ENCODE data around the gene SPARC.
"Not testable (repeated sequence)": the region's sequence is repeated elsewhere in the genome, so short reads cannot be mapped to it uniquely, and the experiment has no call there.

The SPARC gene

DNA sequence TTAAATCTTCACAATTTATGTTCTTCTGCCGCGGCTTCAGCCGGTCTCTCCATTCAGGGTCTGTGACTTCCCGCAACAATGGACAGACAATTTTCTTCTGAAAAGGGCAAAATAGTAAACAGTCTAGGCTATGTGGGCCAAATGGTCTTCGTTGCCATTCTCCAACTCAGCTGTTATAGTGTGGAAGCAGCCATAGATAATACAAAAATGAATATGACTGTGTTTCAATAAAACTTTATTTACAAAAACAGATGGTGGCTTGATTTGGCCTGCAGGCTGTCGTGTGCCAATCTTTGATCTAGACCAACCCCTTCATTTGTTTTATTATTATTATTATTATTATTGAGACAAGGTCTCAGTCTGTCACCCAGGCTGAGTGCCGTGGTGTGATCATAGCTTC lies 43.7 kb upstream of the SPARC start:
- Histone ChIP-seq H3K4me1 (no peaks in the 10 kb centered on the region), H3K9ac (no peak overlapping the region), H3K4me2 (ENCODE audit: low read length) (no peak overlapping the region)

DNA sequence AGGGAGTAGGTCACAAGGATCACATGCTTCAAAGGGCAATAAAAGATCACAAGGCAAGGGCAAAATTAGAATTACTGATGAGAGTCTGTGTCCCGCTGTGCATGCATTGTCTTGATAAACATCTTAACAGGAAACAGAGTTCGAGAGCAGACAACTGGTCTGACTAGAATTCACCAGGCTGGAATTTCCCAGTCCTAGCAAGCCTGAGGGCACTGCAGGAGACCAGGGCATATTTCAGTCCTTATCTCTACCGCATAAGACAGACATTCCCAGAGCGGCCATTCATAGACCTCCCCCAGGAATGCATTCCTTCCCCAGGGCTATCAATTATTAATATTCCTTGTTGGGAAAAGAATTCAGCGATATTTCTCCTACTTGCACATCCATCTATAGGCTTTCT lies 42.9 kb upstream of the SPARC start:
- not testable (repeated sequence) for H3K36me3 ChIP-seq (ENCODE audit: control insufficient read depth, insufficient read depth, low read length); H3K4me2 ChIP-seq (ENCODE audit: low read length); H2AFZ ChIP-seq; H3K79me2 ChIP-seq; H3K4me1 ChIP-seq; H3K27ac ChIP-seq; H3K27me3 ChIP-seq (ENCODE audit: control insufficient read depth, insufficient read depth, low read length); H3K9ac ChIP-seq; H3K4me3 ChIP-seq (ENCODE audit: low read depth, low read length); H3K9me3 ChIP-seq (ENCODE audit: control insufficient read depth, low read length)

More for the DNA sequence above, 43.7 kb upstream of the SPARC start:
- H2AFZ ChIP-seq, result no peak overlapping the region
- TF ChIP-seq CTCF (IDR thresholded peaks at IDR 0.05), result no peak
- H3K4me3 ChIP-seq (ENCODE audit: low read depth, low read length), result no peak overlapping the region
- H3K9me3 ChIP-seq (ENCODE audit: control insufficient read depth, low read length), result no peaks in the 10 kb centered on the region
- H3K36me3 ChIP-seq (ENCODE audit: control insufficient read depth, insufficient read depth, low read length), result no peaks in the 10 kb centered on the region
- H3K79me2 ChIP-seq, result no peaks in the 10 kb centered on the region
- no peaks in the 10 kb centered on the region for H3K27me3 ChIP-seq (ENCODE audit: control insufficient read depth, insufficient read depth, low read length)
- no peak overlapping the region for H3K27ac ChIP-seq

GRCh38 chr5:151724360-151724759 lies 37.6 kb upstream of the SPARC start:
- H3K9me3 ChIP-seq (ENCODE audit: control insufficient read depth, low read length), result no peaks in the 10 kb centered on the region
- H2AFZ ChIP-seq, result no peak overlapping the region
- H3K4me2 ChIP-seq (ENCODE audit: low read length), result no peak overlapping the region
- no peak overlapping the region for H3K9ac ChIP-seq
- no peaks in the 10 kb centered on the region for H3K36me3 ChIP-seq (ENCODE audit: control insufficient read depth, insufficient read depth, low read length)
- no peak overlapping the region for H3K4me3 ChIP-seq (ENCODE audit: low read depth, low read length)
- no peak overlapping the region for H3K27ac ChIP-seq
- TF ChIP-seq CTCF (IDR thresholded peaks at IDR 0.05), result no peak
- H3K79me2 ChIP-seq, result no peaks in the 10 kb centered on the region
- no peaks in the 10 kb centered on the region for H3K27me3 ChIP-seq (ENCODE audit: control insufficient read depth, insufficient read depth, low read length)
- H3K4me1 ChIP-seq, result no peaks in the 10 kb centered on the region

GRCh38 chr5:151722546-151722945 lies 35.8 kb upstream of the SPARC start:
- Histone ChIP-seq H3K4me3 (ENCODE audit: low read depth, low read length) (no peak overlapping the region), H3K4me1 (peaks cover 8% of the 10 kb centered on the region)
- no peak for TF ChIP-seq CTCF (IDR thresholded peaks at IDR 0.05)

GRCh38 chr5:151721812-151722391 lies 35.2 kb upstream of the SPARC start:
- Histone ChIP-seq H3K27ac (no peak overlapping the region), H2AFZ (no peak overlapping the region), H3K4me2 (ENCODE audit: low read length) (no peak overlapping the region), H3K36me3 (ENCODE audit: control insufficient read depth, insufficient read depth, low read length) (no peaks in the 10 kb centered on the region), H3K4me3 (ENCODE audit: low read depth, low read length) (no peak overlapping the region), H3K9me3 (ENCODE audit: control insufficient read depth, low read length) (no peaks in the 10 kb centered on the region), H3K79me2 (no peaks in the 10 kb centered on the region), H3K4me1 (peaks cover 8% of the 10 kb centered on the region), H3K9ac (no peak overlapping the region), H3K27me3 (ENCODE audit: control insufficient read depth, insufficient read depth, low read length) (no peaks in the 10 kb centered on the region)
- no peak for TF ChIP-seq CTCF (IDR thresholded peaks at IDR 0.05)

More at GRCh38 chr5:151722546-151722945, 35.8 kb upstream of the SPARC start:
- Histone ChIP-seq H3K27ac (no peak overlapping the region), H3K9me3 (ENCODE audit: control insufficient read depth, low read length) (no peaks in the 10 kb centered on the region), H3K36me3 (ENCODE audit: control insufficient read depth, insufficient read depth, low read length) (no peaks in the 10 kb centered on the region), H3K4me2 (ENCODE audit: low read length) (no peak overlapping the region), H2AFZ (no peak overlapping the region), H3K79me2 (no peaks in the 10 kb centered on the region), H3K27me3 (ENCODE audit: control insufficient read depth, insufficient read depth, low read length) (no peaks in the 10 kb centered on the region), H3K9ac (no peak overlapping the region)

All from parathyroid adenoma (tissue), 2 donors.